ENCODE results near the gene IFIT1B. TPM values are rescaled to one million over a fixed set of nuclear protein-coding genes. Genes with fewer than 3 reads are reported as not detected.
"Not testable (repeated sequence)": the region's sequence is repeated elsewhere in the genome, so short reads cannot be mapped to it uniquely, and the experiment has no call there.

The IFIT1B gene, protein sequence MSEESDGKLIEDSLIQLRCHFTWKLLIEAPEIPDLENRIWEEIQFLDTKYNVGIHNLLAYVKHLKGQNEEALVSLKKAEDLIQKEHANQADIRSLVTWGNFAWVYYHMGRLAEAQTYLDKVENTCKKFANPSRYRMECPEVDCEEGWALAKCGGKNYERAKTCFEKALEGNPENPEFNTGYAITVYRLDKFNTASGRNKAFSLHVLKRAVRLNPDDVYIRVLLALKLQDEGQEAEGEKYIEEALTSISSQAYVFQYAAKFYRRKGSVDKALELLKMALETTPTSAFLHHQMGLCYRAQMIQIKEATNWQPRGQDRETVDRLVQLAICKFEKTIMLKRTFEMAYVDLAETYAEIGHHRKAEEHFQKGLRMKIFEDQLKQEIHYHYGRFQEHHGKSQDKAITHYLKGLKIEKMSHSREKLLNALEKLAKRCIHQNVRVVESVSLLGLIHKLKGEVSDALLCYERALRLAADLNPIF
- total RNA-seq (2022) (not detected in 2 replicates), Bru-seq, nascent RNA (not detected), BruChase-seq, experiment 1, labeled RNA remaining after a 2-hour chase (not detected), BruChase-seq, experiment 2, labeled RNA remaining after a 6-hour chase (not detected)
- long read RNA-seq: 0 reads

DNA sequence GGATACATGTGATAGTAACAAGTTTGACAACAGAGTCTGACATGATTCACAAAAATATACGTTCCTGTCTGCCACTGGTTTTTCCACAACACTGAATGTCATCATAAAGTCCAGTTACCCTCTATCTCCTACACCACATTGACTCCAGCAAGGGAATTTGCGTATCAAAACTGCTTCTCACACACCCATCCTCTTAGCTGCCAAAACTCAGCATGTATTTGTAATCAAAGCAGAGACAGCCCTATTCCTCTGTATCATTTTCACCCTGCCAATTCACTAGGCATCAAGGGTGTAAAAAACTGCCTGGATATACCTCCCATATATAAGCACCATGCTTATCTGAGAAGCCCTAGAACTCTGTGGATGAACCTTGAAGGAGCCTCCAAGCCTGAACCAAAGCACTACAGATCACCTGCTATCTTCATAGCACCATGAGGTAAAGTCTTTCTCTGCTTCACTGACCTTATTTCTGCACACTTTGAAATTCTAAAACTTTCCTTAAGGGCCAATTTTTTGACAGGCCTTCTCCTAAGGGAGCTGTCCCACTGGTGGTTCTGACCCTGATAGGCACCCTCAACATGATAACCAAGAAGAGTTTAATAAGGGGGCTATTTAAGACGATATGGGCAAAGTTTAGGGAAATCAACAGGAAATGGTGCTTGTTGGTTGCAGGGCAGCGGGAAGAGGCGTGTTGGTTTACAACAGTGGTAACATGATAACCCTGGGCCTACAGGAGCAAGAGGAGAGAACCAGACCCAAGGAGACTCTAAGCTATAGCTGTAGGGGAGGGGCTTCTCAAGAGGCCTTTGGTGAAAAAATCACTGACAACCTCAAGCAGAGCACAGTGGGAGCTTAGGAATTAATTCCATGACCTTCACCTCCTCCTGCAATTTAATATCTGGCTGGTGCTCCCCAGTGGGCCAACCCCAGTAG is at the start of gene IFIT1B:
Gene IFIT1B (plus strand): TSS at position 352 of the 933 bp plus-strand sequence. CDS start 80 bp downstream, at position 432.
- Mint-ChIP-seq H3K36me3 (ENCODE audit: insufficient read depth, unreplicated experiment) (no peaks in the 10 kb centered on the region), H3K27ac (ENCODE audit: unreplicated experiment) (no peak within 1 kb of the TSS), H3K9me3 (ENCODE audit: unreplicated experiment) (no peaks in the 10 kb centered on the region), H3K4me1 (ENCODE audit: low read depth, unreplicated experiment) (peaks cover 7% of the 10 kb centered on the region), H3K4me3 (ENCODE audit: unreplicated experiment) (no peak within 1 kb of the TSS), H3K27me3 (ENCODE audit: insufficient read depth, unreplicated experiment) (no peaks in the 10 kb centered on the region)
- DNase-seq: no peak
- no peaks in the 10 kb centered on the region for H3K36me3 ChIP-seq (ENCODE audit: control insufficient read depth, insufficient read depth, low read length)
- no peaks in the 10 kb centered on the region for H3K9me3 ChIP-seq
- intact Hi-C loops (cut with micrococcal nuclease; ENCODE audit: unreplicated experiment): no loop called here
- H3K4me1 ChIP-seq: peaks cover 14% of the 10 kb centered on the region
- TF ChIP-seq, protein P1, sequence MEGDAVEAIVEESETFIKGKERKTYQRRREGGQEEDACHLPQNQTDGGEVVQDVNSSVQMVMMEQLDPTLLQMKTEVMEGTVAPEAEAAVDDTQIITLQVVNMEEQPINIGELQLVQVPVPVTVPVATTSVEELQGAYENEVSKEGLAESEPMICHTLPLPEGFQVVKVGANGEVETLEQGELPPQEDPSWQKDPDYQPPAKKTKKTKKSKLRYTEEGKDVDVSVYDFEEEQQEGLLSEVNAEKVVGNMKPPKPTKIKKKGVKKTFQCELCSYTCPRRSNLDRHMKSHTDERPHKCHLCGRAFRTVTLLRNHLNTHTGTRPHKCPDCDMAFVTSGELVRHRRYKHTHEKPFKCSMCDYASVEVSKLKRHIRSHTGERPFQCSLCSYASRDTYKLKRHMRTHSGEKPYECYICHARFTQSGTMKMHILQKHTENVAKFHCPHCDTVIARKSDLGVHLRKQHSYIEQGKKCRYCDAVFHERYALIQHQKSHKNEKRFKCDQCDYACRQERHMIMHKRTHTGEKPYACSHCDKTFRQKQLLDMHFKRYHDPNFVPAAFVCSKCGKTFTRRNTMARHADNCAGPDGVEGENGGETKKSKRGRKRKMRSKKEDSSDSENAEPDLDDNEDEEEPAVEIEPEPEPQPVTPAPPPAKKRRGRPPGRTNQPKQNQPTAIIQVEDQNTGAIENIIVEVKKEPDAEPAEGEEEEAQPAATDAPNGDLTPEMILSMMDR (IDR thresholded peaks at IDR 0.05; ENCODE audit: insufficient read depth in 1 of 2, low read depth in 1 of 2, low read length in 1 of 2, severe bottlenecking in 1 of 2, unreplicated experiment in 1 of 2): no peak
- no peak within 1 kb of the TSS for H3K4me3 ChIP-seq (ENCODE audit: low read depth, low read length)
- ChIA-PET CTCF (no interaction called here), POLR2A (no interaction called here)
- no peaks in the 10 kb centered on the region for H3K27me3 ChIP-seq (replicated peaks; ENCODE audit: control insufficient read depth, insufficient read depth, low read length)
- no TSS peak for BruUV-seq (replicated peaks)

GRCh38 chr10:89329151-89329550 is 48.7 kb upstream of the IFIT1B start:
- TF ChIP-seq, protein P1 (IDR thresholded peaks at IDR 0.05; ENCODE audit: insufficient read depth in 1 of 2, low read depth in 1 of 2, low read length in 1 of 2, severe bottlenecking in 1 of 2, unreplicated experiment in 1 of 2): no peak
- Histone ChIP-seq H3K9me3 (no peaks in the 10 kb centered on the region; the same call in 1 of the 2 replicates), H3K4me1 (peaks cover 32% of the 10 kb centered on the region), H3K4me3 (ENCODE audit: low read depth, low read length) (no peak overlapping the region), H3K36me3 (ENCODE audit: control insufficient read depth, insufficient read depth, low read length) (no peaks in the 10 kb centered on the region), H3K27me3 (replicated peaks; ENCODE audit: control insufficient read depth, insufficient read depth, low read length) (no peaks in the 10 kb centered on the region)
- POLR2A ChIA-PET: no interaction called here
- H3K27me3 Mint-ChIP-seq (ENCODE audit: insufficient read depth, unreplicated experiment): no peaks in the 10 kb centered on the region
- CTCF ChIA-PET: no interaction called here
- intact Hi-C loops (cut with micrococcal nuclease; ENCODE audit: unreplicated experiment): no loop called here
- H3K4me1 Mint-ChIP-seq (ENCODE audit: low read depth, unreplicated experiment): peaks cover 18% of the 10 kb centered on the region
- H3K9me3 Mint-ChIP-seq (ENCODE audit: unreplicated experiment): no peaks in the 10 kb centered on the region
- DNase-seq: no peak
- no peaks in the 10 kb centered on the region for H3K36me3 Mint-ChIP-seq (ENCODE audit: insufficient read depth, unreplicated experiment)
- no peak overlapping the region for H3K4me3 Mint-ChIP-seq (ENCODE audit: unreplicated experiment)
- H3K27ac Mint-ChIP-seq (ENCODE audit: unreplicated experiment): no peak overlapping the region
- BruUV-seq (replicated peaks): no TSS peak

DNA sequence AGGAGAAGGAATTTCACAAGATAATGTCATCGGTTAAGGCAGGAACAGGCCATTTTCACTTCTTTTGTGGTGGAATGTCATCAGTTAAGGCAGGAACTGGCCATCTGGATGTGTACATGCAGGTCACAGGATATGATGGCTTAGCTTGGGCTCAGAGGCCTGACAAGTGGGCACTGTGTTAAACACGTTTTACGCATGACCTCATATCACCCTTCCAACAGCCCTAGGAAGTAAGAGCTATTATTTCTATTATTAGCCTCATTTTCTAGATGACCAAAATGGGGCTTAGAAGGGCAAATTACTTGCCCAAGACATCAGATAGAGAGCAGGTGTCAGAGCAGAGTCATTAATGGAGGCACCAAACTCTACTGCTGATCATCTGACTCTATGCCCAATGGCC is 47.8 kb upstream of the IFIT1B start:
- DNase-seq; CTCF ChIA-PET; POLR2A ChIA-PET; BruUV-seq (replicated peaks); H3K27ac Mint-ChIP-seq (ENCODE audit: unreplicated experiment); H3K9me3 ChIP-seq; H3K36me3 ChIP-seq (ENCODE audit: control insufficient read depth, insufficient read depth, low read length); intact Hi-C loops (cut with micrococcal nuclease; ENCODE audit: unreplicated experiment); H3K4me3 Mint-ChIP-seq (ENCODE audit: unreplicated experiment); H3K4me3 ChIP-seq (ENCODE audit: low read depth, low read length); H3K27me3 ChIP-seq (replicated peaks; ENCODE audit: control insufficient read depth, insufficient read depth, low read length); H3K27me3 Mint-ChIP-seq (ENCODE audit: insufficient read depth, unreplicated experiment); H3K9me3 Mint-ChIP-seq (ENCODE audit: unreplicated experiment); H3K36me3 Mint-ChIP-seq (ENCODE audit: insufficient read depth, unreplicated experiment): not testable (repeated sequence)
- peaks cover 32% of the 10 kb centered on the region for H3K4me1 ChIP-seq
- H3K4me1 Mint-ChIP-seq (ENCODE audit: low read depth, unreplicated experiment): peaks cover 18% of the 10 kb centered on the region

Data from Caco-2 (cell line).